Eye (tissue), 1 donor: ENCODE data around the gene ZSCAN9.
A peak's percentile ranks its signal among the peaks of the same experiment; 100 is the strongest.

Experiments
- DNase-seq: peaks from one replicate; pipeline ENCODE4 v3.0.0-alpha.2; 2015

The ZSCAN9 gene

GRCh38 chr6:28269492-28269891, 44.4 kb downstream of the ZSCAN9 start:
- DNase-seq, result no peak

- no peak for DNase-seq
Observed at GRCh38 chr6:28274888-28275287, 49.8 kb downstream of the ZSCAN9 start.

GRCh38 chr6:28277746-28278145, 52.7 kb downstream of the ZSCAN9 start:
- DNase-seq, result no peak

GRCh38 chr6:28280595-28281287, 55.7 kb downstream of the ZSCAN9 start:
- no peak for DNase-seq

GRCh38 chr6:28281288-28282064, 56.4 kb downstream of the ZSCAN9 start, which contains the start of gene PGBD1:
PGBD1 (plus strand) TSS chr6:28281572; CDS start chr6:28283814, 2,242 bp downstream.
- peak; percentile 89 for DNase-seq

- no peak for DNase-seq
Observed at GRCh38 chr6:28282926-28283325, 57.9 kb downstream of the ZSCAN9 start.
